Tibial nerve (tissue), 4 donors: ENCODE measurements around the gene OR9Q1.

ENCODE experiments used
- CTCF ChIP-seq, 5 experiments: fragments of 200-600 bp in 3 of 5; fragments of 450-650 bp in 2 of 5; sonication (generic) in 3 of 5; IDR thresholded peaks; one replicate each; pipeline ENCODE4 v1.5.1; 2016 to 2019; ENCODE audit warnings: antibody characterized with exemption in 5 of 5, mild to moderate bottlenecking in 3 of 5, moderate library complexity in 2 of 5
- EP300 ChIP-seq, 2 donors: sonication (generic); formaldehyde crosslinking; IDR thresholded peaks; one replicate each; pipeline ENCODE4 v1.6.1; 2017; ENCODE audit warnings: antibody characterized with exemption in 2 of 2, mild to moderate bottlenecking in 1 of 2

- no peak for TF ChIP-seq CTCF (IDR thresholded peaks at IDR 0.05)
- TF ChIP-seq EP300 (IDR thresholded peaks at IDR 0.05) = no peak
Measured at GRCh38 chr11:58186938-58187337, 163.3 kb downstream of the OR9Q1 start.
